K562 (cell line): ENCODE results near the gene PRR16. TPM values are rescaled to one million over a fixed set of nuclear protein-coding genes. Genes with fewer than 3 reads are reported as not detected.

Experiments
- C11orf30 ChIP-seq: fragments of 450-650 bp; IDR thresholded peaks from 2 replicates; pipeline ENCODE4 v1.6.1; 2016; ENCODE audit warnings: low read depth, mild to moderate bottlenecking
- CBX2 ChIP-seq: fragments of 200-600 bp; sonication (generic); IDR thresholded peaks from one replicate; pipeline ENCODE4 v1.6.1; 2012; ENCODE audit warnings: mild to moderate bottlenecking, low read length, inconsistent platforms; ENCODE audit not compliant: insufficient read depth, poor library complexity, severe bottlenecking
- CHAMP1 ChIP-seq: fragments of 450-650 bp; IDR thresholded peaks from 2 replicates; pipeline ENCODE4 v1.6.1; 2016; ENCODE audit warnings: mild to moderate bottlenecking
- ETV1 ChIP-seq: fragments of 450-650 bp; conservative IDR thresholded peaks from 2 replicates; pipeline ENCODE4 v1.6.1; 2016; ENCODE audit warnings: missing genetic modification characterization, control low read depth, low read depth, missing compliant biosample characterization
- HMBOX1 ChIP-seq: sonication (generic); IDR thresholded peaks from 2 replicates; pipeline ENCODE4 v1.6.1; 2016
- MCM5 ChIP-seq: fragments of 450-650 bp; IDR thresholded peaks from 2 replicates; pipeline ENCODE4 v1.6.1; 2016; ENCODE audit warnings: low read depth
- MIER1 ChIP-seq: fragments of 450-650 bp; IDR thresholded peaks from 2 replicates; pipeline ENCODE4 v1.6.1; 2016; ENCODE audit warnings: antibody characterized with exemption, mild to moderate bottlenecking, low read depth
- POLR2G ChIP-seq: fragments of 200-400 bp; formaldehyde crosslinking; IDR thresholded peaks from 2 replicates; pipeline ENCODE4 v1.6.1; 2017; ENCODE audit warnings: low read depth, mild to moderate bottlenecking, antibody characterized with exemption, low read length, moderate library complexity
- XRCC3 ChIP-seq: fragments of 450-650 bp; IDR thresholded peaks from 2 replicates; pipeline ENCODE4 v1.6.1; 2017; ENCODE audit warnings: mild to moderate bottlenecking, moderate library complexity
- ZEB2 ChIP-seq: fragments of 450-650 bp; IDR thresholded peaks from 2 replicates; pipeline ENCODE4 v1.6.1; 2016
- ZNF174 ChIP-seq: fragments of 250-450 bp; sonication (Bioruptor Pico); IDR thresholded peaks from 2 replicates; pipeline ENCODE4 v1.4.0; 2020; ENCODE audit warnings: mild to moderate bottlenecking
- ZNF274 ChIP-seq: IDR thresholded peaks from 2 replicates; pipeline ENCODE4 v1.6.1; 2011; ENCODE audit warnings: low read depth, mild to moderate bottlenecking, low read length, moderate library complexity, borderline replicate concordance
- polyA plus RNA-seq, 8 experiments: library from polyadenylated mRNA; depleted of rRNA in 4 of 8; stranded (reverse) in 5 of 8; unstranded in 3 of 8; fragments of >200 nt; fragmentation: Nextera tagmentation in 2 of 8; fragmentation: Illumina TruSeq in 1 of 8; extraction: Ambion mirVana in 2 of 8; extraction: Trizol in 1 of 8; gene quantifications; 2 replicates each; pipeline versions ENCODE4 v1.2.1 to v1.2.3, GENCODE V29; 2011 to 2014; ENCODE audit warnings: inconsistent platforms in 1 of 8, missing spikeins in 1 of 8
- total RNA-seq, 7 experiments: library from RNA; depleted of rRNA in 6 of 7; stranded (reverse); fragments of >200 nt in 6 of 7; fragmentation: Illumina TruSeq in 2 of 7; extraction: Trizol in 2 of 7; gene quantifications; 2 replicates each; pipeline versions ENCODE4 v1.2.1 to v1.2.3, GENCODE V29; 2011 to 2021; ENCODE audit warnings: low replicate concordance in 1 of 7
- TF ChIP-seq, protein P1 (sequence below): fragments of 250-450 bp; sonication (Bioruptor Pico); IDR thresholded peaks from 2 replicates; pipeline ENCODE4 v1.4.0; 2020
- TF ChIP-seq, protein P2 (sequence below): fragments of 450-650 bp; formaldehyde crosslinking; IDR thresholded peaks from 2 replicates; pipeline ENCODE4 v1.4.0; 2022; ENCODE audit warnings: missing genetic modification characterization
- TF ChIP-seq, protein P3 (sequence below): fragments of 450-650 bp; IDR thresholded peaks from 2 replicates; pipeline ENCODE4 v1.7.1; 2018; ENCODE audit warnings: mild to moderate bottlenecking, low read depth; ENCODE audit not compliant: partially characterized antibody

The PRR16 gene
- total and polyA plus RNA-seq, 9 of the 15 experiments (the other 6 are each of a cell fraction or from before 2014, with no cell fraction given): 0.61 to 10.1 (median 3.3) TPM

- no peak for TF ChIP-seq CHAMP1
- TF ChIP-seq, protein P1, sequence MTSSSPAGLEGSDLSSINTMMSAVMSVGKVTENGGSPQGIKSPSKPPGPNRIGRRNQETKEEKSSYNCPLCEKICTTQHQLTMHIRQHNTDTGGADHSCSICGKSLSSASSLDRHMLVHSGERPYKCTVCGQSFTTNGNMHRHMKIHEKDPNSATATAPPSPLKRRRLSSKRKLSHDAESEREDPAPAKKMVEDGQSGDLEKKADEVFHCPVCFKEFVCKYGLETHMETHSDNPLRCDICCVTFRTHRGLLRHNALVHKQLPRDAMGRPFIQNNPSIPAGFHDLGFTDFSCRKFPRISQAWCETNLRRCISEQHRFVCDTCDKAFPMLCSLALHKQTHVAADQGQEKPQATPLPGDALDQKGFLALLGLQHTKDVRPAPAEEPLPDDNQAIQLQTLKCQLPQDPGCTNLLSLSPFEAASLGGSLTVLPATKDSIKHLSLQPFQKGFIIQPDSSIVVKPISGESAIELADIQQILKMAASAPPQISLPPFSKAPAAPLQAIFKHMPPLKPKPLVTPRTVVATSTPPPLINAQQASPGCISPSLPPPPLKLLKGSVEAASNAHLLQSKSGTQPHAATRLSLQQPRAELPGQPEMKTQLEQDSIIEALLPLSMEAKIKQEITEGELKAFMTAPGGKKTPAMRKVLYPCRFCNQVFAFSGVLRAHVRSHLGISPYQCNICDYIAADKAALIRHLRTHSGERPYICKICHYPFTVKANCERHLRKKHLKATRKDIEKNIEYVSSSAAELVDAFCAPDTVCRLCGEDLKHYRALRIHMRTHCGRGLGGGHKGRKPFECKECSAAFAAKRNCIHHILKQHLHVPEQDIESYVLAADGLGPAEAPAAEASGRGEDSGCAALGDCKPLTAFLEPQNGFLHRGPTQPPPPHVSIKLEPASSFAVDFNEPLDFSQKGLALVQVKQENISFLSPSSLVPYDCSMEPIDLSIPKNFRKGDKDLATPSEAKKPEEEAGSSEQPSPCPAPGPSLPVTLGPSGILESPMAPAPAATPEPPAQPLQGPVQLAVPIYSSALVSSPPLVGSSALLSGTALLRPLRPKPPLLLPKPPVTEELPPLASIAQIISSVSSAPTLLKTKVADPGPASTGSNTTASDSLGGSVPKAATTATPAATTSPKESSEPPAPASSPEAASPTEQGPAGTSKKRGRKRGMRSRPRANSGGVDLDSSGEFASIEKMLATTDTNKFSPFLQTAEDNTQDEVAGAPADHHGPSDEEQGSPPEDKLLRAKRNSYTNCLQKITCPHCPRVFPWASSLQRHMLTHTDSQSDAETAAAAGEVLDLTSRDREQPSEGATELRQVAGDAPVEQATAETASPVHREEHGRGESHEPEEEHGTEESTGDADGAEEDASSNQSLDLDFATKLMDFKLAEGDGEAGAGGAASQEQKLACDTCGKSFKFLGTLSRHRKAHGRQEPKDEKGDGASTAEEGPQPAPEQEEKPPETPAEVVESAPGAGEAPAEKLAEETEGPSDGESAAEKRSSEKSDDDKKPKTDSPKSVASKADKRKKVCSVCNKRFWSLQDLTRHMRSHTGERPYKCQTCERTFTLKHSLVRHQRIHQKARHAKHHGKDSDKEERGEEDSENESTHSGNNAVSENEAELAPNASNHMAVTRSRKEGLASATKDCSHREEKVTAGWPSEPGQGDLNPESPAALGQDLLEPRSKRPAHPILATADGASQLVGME (CRISPR knock-in tag): no peak
- no peak for TF ChIP-seq ZNF274
- TF ChIP-seq HMBOX1: no peak
- TF ChIP-seq XRCC3: no peak
- no peak for TF ChIP-seq POLR2G
- 0 out of 2 replicates have a peak, but pooled peaks have one; percentile 8 for TF ChIP-seq ETV1 (tag)
- TF ChIP-seq, protein P2, sequence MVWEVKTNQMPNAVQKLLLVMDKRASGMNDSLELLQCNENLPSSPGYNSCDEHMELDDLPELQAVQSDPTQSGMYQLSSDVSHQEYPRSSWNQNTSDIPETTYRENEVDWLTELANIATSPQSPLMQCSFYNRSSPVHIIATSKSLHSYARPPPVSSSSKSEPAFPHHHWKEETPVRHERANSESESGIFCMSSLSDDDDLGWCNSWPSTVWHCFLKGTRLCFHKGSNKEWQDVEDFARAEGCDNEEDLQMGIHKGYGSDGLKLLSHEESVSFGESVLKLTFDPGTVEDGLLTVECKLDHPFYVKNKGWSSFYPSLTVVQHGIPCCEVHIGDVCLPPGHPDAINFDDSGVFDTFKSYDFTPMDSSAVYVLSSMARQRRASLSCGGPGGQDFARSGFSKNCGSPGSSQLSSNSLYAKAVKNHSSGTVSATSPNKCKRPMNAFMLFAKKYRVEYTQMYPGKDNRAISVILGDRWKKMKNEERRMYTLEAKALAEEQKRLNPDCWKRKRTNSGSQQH (CRISPR knock-in tag): no peak
- TF ChIP-seq ZNF174 (CRISPR knock-in tag): no peak
- TF ChIP-seq MIER1: no peak
- no peak for TF ChIP-seq MCM5
- TF ChIP-seq ZEB2: no peak
- no peak for TF ChIP-seq C11orf30
- TF ChIP-seq, protein P3, sequence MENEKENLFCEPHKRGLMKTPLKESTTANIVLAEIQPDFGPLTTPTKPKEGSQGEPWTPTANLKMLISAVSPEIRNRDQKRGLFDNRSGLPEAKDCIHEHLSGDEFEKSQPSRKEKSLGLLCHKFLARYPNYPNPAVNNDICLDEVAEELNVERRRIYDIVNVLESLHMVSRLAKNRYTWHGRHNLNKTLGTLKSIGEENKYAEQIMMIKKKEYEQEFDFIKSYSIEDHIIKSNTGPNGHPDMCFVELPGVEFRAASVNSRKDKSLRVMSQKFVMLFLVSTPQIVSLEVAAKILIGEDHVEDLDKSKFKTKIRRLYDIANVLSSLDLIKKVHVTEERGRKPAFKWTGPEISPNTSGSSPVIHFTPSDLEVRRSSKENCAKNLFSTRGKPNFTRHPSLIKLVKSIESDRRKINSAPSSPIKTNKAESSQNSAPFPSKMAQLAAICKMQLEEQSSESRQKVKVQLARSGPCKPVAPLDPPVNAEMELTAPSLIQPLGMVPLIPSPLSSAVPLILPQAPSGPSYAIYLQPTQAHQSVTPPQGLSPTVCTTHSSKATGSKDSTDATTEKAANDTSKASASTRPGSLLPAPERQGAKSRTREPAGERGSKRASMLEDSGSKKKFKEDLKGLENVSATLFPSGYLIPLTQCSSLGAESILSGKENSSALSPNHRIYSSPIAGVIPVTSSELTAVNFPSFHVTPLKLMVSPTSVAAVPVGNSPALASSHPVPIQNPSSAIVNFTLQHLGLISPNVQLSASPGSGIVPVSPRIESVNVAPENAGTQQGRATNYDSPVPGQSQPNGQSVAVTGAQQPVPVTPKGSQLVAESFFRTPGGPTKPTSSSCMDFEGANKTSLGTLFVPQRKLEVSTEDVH: no peak
- no peak for TF ChIP-seq CBX2
Measured at GRCh38 chr5:120510098-120510637, 46.1 kb downstream of the PRR16 start (continued).
